ENCODE measurements around the gene VKORC1.

DNA sequence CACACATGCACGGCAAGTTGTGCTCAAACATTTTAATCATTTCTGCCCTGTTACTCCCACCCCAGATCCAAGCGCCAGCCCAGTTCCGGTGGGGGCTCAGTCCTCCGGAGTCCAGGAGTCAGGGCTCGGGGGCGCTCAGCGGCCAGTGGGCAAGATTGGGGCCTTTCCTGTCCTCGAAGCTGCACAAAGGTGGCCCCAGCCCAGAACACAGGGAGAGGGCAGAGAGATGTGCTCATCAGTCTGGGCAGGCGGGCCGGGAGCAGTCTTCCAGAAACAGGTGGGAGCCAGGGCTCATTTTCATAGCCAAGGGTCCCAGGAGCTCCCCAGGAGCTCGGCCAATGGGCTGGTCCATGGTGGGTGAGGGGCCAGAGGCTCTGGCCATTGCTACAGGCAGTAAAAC is 36.8 kb upstream of the VKORC1 start:
- TF ChIP-seq, protein P1, sequence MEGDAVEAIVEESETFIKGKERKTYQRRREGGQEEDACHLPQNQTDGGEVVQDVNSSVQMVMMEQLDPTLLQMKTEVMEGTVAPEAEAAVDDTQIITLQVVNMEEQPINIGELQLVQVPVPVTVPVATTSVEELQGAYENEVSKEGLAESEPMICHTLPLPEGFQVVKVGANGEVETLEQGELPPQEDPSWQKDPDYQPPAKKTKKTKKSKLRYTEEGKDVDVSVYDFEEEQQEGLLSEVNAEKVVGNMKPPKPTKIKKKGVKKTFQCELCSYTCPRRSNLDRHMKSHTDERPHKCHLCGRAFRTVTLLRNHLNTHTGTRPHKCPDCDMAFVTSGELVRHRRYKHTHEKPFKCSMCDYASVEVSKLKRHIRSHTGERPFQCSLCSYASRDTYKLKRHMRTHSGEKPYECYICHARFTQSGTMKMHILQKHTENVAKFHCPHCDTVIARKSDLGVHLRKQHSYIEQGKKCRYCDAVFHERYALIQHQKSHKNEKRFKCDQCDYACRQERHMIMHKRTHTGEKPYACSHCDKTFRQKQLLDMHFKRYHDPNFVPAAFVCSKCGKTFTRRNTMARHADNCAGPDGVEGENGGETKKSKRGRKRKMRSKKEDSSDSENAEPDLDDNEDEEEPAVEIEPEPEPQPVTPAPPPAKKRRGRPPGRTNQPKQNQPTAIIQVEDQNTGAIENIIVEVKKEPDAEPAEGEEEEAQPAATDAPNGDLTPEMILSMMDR (IDR thresholded peaks at IDR 0.05), result no peak
- no peak for TF ChIP-seq POLR2A (IDR thresholded peaks at IDR 0.05)
